ENCODE data around the gene SLC36A3.

- TF ChIP-seq POLR2AphosphoS5 (IDR thresholded peaks at IDR 0.05; ENCODE audit: low read depth, low read length) (no peak), SPI1 (IDR thresholded peaks at IDR 0.05; ENCODE audit: low read depth, low read length) (no peak), TAF1 (IDR thresholded peaks at IDR 0.05; ENCODE audit: low read depth, low read length) (no peak), POLR2A (IDR thresholded peaks at IDR 0.05; ENCODE audit: low read depth, low read length) (no peak), PAX5 (IDR thresholded peaks at IDR 0.05; ENCODE audit: insufficient read depth, low read length, severe bottlenecking) (no peak)
Observed at GRCh38 chr5:151327585-151327984, 24.0 kb upstream of the SLC36A3 start.

Measured in GM12891 (cell line).